ENCODE results near the gene TMEM97.

GRCh38 chr17:28368306-28368831, 49.4 kb downstream of the TMEM97 start:
- TF ChIP-seq, protein P1, sequence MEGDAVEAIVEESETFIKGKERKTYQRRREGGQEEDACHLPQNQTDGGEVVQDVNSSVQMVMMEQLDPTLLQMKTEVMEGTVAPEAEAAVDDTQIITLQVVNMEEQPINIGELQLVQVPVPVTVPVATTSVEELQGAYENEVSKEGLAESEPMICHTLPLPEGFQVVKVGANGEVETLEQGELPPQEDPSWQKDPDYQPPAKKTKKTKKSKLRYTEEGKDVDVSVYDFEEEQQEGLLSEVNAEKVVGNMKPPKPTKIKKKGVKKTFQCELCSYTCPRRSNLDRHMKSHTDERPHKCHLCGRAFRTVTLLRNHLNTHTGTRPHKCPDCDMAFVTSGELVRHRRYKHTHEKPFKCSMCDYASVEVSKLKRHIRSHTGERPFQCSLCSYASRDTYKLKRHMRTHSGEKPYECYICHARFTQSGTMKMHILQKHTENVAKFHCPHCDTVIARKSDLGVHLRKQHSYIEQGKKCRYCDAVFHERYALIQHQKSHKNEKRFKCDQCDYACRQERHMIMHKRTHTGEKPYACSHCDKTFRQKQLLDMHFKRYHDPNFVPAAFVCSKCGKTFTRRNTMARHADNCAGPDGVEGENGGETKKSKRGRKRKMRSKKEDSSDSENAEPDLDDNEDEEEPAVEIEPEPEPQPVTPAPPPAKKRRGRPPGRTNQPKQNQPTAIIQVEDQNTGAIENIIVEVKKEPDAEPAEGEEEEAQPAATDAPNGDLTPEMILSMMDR (conservative IDR thresholded peaks at IDR 0.05) = no peak
- TF ChIP-seq ZFX (IDR thresholded peaks at IDR 0.05) = no peak
